Left lung (tissue), 10 donors: ENCODE results near the gene CLDN25. TPM values are rescaled to one million over a fixed set of nuclear protein-coding genes. Genes with fewer than 3 reads are reported as not detected.
A peak's percentile ranks its signal among the peaks of the same experiment; 100 is the strongest.
"Not testable (repeated sequence)": the region's sequence is repeated elsewhere in the genome, so short reads cannot be mapped to it uniquely, and the experiment has no call there.

Experiments
- ATAC-seq: fragments of 200-7000 bp; cut with Tn5 transposase; one replicate; pipeline ENCODE4 v1.9.1; 2020; ENCODE audit warnings: moderate library complexity
- DNase-seq, 4 donors: peaks; one replicate each; pipeline ENCODE4 v3.0.0-alpha.2; 2013 to 2020
- H3K27ac ChIP-seq, 2 donors: fragments of 200-600 bp; sonication (generic) in 1 of 2; one replicate each; pipeline versions ENCODE4 v1.5.0 to v1.8.0; 2020 to 2021
- H3K27me3 ChIP-seq, 2 donors: fragments of 200-600 bp; sonication (generic) in 1 of 2; one replicate each; pipeline versions ENCODE4 v1.5.0 to v1.8.0; 2020 to 2021
- H3K36me3 ChIP-seq, 2 donors: fragments of 200-600 bp; sonication (generic) in 1 of 2; one replicate each; pipeline versions ENCODE4 v1.5.0 to v1.8.0; 2020 to 2021
- H3K4me1 ChIP-seq, 2 donors: fragments of 200-600 bp; one replicate each; pipeline ENCODE4 v1.8.0; 2021
- H3K4me3 ChIP-seq, 2 donors: fragments of 200-600 bp; sonication (generic) in 1 of 2; one replicate each; pipeline versions ENCODE4 v1.5.0 to v1.8.0; 2020 to 2021; ENCODE audit warnings: mild to moderate bottlenecking in 1 of 2
- H3K9me3 ChIP-seq, 2 donors: fragments of 200-600 bp; sonication (generic) in 1 of 2; one replicate each; pipeline versions ENCODE4 v1.5.0 to v1.8.0; 2020 to 2021
- intact Hi-C, 2 donors: fragments of 100-400 bp; cut with DNase I; formaldehyde crosslinking; loops; one replicate each; pipeline versions ENCODE4 v1.11.2 to v1.14.2; 2022
- polyA plus RNA-seq, 6 donors: library from polyadenylated mRNA; unstranded; fragments of 120-200 nt; gene quantifications; one replicate each; pipeline ENCODE4 v1.2.1, GENCODE V29; 2013; ENCODE audit not compliant: insufficient read length in 6 of 6
- total RNA-seq, 2 donors: library from RNA; stranded (reverse); fragmentation: NEBNext Ultra II Directional; extraction: Animal tissue kit (Norgen Biotek cat#: 25700); gene quantifications; one replicate each; pipeline ENCODE4 v1.2.1, GENCODE V29; 2021
- TF ChIP-seq, protein P1 (sequence below), 2 donors: fragments of 200-600 bp; sonication (generic) in 1 of 2; IDR thresholded peaks; one replicate each; pipeline versions ENCODE4 v1.5.0 to v1.8.0; 2021; ENCODE audit warnings: antibody characterized with exemption in 2 of 2
- donor health status: DM: no; HTN: yes; CAD: no.
- donor health status: DM: no; HTN: no; CAD: no.

The CLDN25 gene
- total and polyA plus RNA-seq, 8 donors = not detected

DNA sequence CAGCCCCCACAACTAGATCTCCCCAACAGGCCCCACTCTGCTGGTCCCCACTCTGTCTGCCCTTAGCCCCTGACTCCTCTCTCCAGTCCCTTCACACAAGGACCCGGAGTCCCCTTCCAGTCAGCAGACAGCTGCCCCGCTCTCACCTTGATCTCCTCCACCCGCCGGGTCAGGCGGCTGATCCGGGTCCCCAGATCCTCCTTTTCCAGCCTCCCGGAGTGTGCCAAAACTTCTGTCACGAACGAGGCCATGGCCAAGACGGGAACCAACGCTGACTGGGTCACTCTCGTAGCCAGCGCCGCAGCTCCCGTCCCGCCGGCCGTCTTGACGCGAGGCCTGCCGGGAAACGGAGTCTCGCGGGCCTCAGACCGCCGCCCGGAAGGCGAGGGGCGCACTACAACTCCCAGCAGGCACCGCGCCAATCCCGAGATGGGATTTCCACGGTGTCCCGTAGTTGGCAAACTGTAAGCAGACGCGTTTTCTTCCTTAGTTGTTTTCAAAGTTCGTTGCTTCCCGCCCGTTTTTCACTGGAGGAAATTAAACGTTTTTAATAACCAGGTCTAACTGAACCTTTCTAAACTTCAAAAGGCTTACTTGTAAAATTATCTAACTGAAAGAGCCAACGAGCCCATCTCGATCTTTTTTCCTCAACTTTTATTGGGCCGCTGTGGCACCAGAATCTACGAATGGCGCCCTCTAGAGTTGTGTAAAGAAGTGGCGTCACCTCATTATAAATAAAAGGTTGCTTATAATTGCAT is 6.0 kb upstream of the CLDN25 start, which contains the start of gene ZW10:
Gene ZW10, minus strand, starts transcription at position 277 of the 758 bp plus-strand sequence. Its CDS starts 26 bp downstream, at position 251.
- H3K27ac ChIP-seq = peak within 1 kb of the TSS; percentile 63 to 80
- TF ChIP-seq, protein P1, sequence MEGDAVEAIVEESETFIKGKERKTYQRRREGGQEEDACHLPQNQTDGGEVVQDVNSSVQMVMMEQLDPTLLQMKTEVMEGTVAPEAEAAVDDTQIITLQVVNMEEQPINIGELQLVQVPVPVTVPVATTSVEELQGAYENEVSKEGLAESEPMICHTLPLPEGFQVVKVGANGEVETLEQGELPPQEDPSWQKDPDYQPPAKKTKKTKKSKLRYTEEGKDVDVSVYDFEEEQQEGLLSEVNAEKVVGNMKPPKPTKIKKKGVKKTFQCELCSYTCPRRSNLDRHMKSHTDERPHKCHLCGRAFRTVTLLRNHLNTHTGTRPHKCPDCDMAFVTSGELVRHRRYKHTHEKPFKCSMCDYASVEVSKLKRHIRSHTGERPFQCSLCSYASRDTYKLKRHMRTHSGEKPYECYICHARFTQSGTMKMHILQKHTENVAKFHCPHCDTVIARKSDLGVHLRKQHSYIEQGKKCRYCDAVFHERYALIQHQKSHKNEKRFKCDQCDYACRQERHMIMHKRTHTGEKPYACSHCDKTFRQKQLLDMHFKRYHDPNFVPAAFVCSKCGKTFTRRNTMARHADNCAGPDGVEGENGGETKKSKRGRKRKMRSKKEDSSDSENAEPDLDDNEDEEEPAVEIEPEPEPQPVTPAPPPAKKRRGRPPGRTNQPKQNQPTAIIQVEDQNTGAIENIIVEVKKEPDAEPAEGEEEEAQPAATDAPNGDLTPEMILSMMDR (IDR thresholded peaks at IDR 0.05) = peak; percentile 65 to 73
- H3K9me3 ChIP-seq = no peaks in the 10 kb centered on the region
- H3K4me1 ChIP-seq = peaks cover 0 to 20% of the 10 kb centered on the region in 2 donors
- peak within 1 kb of the TSS; percentile 64 to 71 for H3K4me3 ChIP-seq
- intact Hi-C loops = no loop called here
- H3K27me3 ChIP-seq = no peaks in the 10 kb centered on the region
- peaks cover 0 to 15% of the 10 kb centered on the region in 2 donors for H3K36me3 ChIP-seq
- ATAC-seq (peak; percentile 99), DNase-seq (peak; percentile 96 to 99 (median 98))

DNA sequence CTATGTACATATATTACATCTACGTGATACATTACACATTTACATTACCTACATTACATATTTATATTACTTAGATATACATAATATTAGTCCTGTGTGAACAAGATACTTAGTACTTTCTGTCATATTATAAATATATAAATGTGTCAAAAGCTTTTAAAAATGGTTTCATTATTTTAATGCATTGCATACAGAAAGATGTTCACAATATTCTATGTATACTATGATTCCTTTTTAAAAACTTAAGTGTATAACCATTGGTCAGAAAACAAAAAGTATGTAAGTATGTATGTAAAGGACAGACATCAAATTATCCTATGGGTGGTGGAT is 5.5 kb upstream of the CLDN25 start:
- peaks cover 0 to 20% of the 10 kb centered on the region in 2 donors for H3K4me1 ChIP-seq
- ATAC-seq = no peak
- peak overlapping the region; percentile 63 to 80 for H3K27ac ChIP-seq
- TF ChIP-seq, protein P1 (IDR thresholded peaks at IDR 0.05) = no peak
- intact Hi-C loops = no loop called here
- H3K36me3 ChIP-seq = peaks cover 0 to 12% of the 10 kb centered on the region in 2 donors
- no peaks in the 10 kb centered on the region for H3K9me3 ChIP-seq
- no peaks in the 10 kb centered on the region for H3K27me3 ChIP-seq
- H3K4me3 ChIP-seq = peak overlapping the region; percentile 64 to 71
- no peak for DNase-seq

- Histone ChIP-seq H3K4me3 (no peak overlapping the region), H3K36me3 (no peaks in the 10 kb centered on the region), H3K27me3 (peaks cover 3 to 10% of the 10 kb centered on the region in 2 donors), H3K27ac (no peak overlapping the region), H3K4me1 (peaks cover 0 to 5% of the 10 kb centered on the region in 2 donors), H3K9me3 (no peaks in the 10 kb centered on the region)
- peak in 1 of 4 donors; percentile 3 for DNase-seq
- ATAC-seq = no peak
- TF ChIP-seq, protein P1 (IDR thresholded peaks at IDR 0.05) = no peak
- intact Hi-C loops = no loop called here
These were observed 1.3 kb upstream of the CLDN25 start for GRCh38 chr11:113778111-113778910.

- ATAC-seq = no peak
- Histone ChIP-seq H3K4me1 (no peaks in the 10 kb centered on the region), H3K27ac (no peak overlapping the region), H3K27me3 (peaks cover 3 to 23% of the 10 kb centered on the region in 2 donors), H3K36me3 (no peaks in the 10 kb centered on the region), H3K4me3 (no peak overlapping the region), H3K9me3 (no peaks in the 10 kb centered on the region)
- intact Hi-C loops = no loop called here
- DNase-seq = no peak
- TF ChIP-seq, protein P1 (IDR thresholded peaks at IDR 0.05) = no peak
These were observed 2.1 kb downstream of the CLDN25 start for GRCh38 chr11:113781682-113782081.

DNA sequence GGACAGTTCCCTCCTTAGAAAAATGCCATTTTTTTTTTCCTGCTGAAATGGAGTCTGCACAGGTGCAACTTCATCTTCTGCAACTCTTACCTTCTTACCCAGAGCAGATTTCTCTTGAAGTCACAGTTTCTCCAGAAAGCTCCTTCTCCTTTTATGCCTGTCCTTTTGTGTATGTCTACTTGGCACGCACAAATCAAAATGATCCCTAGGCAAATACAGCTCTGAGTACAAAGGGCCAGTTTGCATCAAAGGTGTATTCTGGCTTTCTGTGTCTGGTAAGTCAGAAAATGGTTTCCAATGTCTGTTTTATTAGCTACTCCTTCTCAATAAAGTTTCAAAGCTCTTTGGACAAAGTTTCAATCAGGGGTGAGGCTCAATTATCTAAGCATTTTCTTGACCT is 2.5 kb downstream of the CLDN25 start:
- Histone ChIP-seq H3K36me3 (no peaks in the 10 kb centered on the region), H3K27ac (no peak overlapping the region), H3K4me1 (no peaks in the 10 kb centered on the region), H3K4me3 (no peak overlapping the region), H3K27me3 (peaks cover 3 to 23% of the 10 kb centered on the region in 2 donors), H3K9me3 (no peaks in the 10 kb centered on the region)
- intact Hi-C loops = no loop called here
- TF ChIP-seq, protein P1 (IDR thresholded peaks at IDR 0.05) = no peak
- DNase-seq = no peak
- ATAC-seq = no peak

- H3K36me3 ChIP-seq, intact Hi-C loops, H3K27ac ChIP-seq, ATAC-seq, H3K4me1 ChIP-seq, H3K9me3 ChIP-seq, H3K4me3 ChIP-seq, DNase-seq: not testable (repeated sequence)
- H3K27me3 ChIP-seq = peaks cover 0 to 33% of the 10 kb centered on the region in 2 donors
These were observed 9.4 kb downstream of the CLDN25 start for GRCh38 chr11:113789016-113789415.
